SK-N-MC (cell line): Measurements from ENCODE around the gene WDCP.

Experiments
- EZH2 ChIP-seq: fragments of 200-600 bp; sonication (generic); IDR thresholded peaks from one replicate; pipeline ENCODE4 v1.6.1; 2017; ENCODE audit warnings: antibody characterized with exemption
- FOXP2 ChIP-seq: optimal IDR thresholded peaks from 2 replicates; pipeline ENCODE3; 2011; ENCODE audit warnings: mild to moderate bottlenecking, moderate library complexity; ENCODE audit not compliant: insufficient read depth; ENCODE audit errors: extremely low read length, control extremely low read depth
- POLR2AphosphoS5 ChIP-seq: IDR thresholded peaks from 2 replicates; pipeline ENCODE4 v1.6.1; 2012; ENCODE audit warnings: mild to moderate bottlenecking, low read depth, low read length, borderline replicate concordance

DNA sequence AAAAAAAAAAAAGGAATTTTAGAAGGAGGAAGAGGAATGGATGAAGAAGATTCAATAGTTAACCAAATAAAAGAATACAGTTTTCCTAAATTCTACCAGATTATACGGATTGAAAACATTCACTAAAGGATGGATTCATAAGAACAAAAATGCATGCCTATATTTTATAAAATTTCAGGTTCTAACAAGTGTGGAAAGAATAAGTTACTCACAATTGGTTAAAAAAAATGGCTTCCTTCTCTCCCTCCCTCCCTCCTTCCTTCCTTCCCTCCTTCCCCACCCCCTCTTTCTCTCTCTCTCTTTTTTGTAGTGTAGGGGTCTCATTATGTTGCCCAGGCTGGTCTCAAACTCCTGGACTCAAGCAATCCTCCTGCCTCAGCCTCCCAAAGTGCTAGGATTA, 39.0 kb upstream of the WDCP start:
- TF ChIP-seq EZH2 (no peak), POLR2AphosphoS5 (no peak), FOXP2 (no peak)
